Liver (tissue), 3 donors: Measurements from ENCODE around the gene CDKN2D.

Experiments
- CTCF ChIP-seq: fragments of 150-350 bp; IDR thresholded peaks from 2 replicates; pipeline ENCODE4 v1.5.1; 2017; ENCODE audit warnings: improper control_type of control experiment, low read depth, low read length; ENCODE audit not compliant: missing input control
- FOXA1 ChIP-seq: IDR thresholded peaks from 2 replicates; pipeline ENCODE4 v1.6.1; 2016; ENCODE audit warnings: antibody characterized with exemption
- GABPA ChIP-seq, 2 donors: IDR thresholded peaks in 1 of 2; conservative IDR thresholded peaks in 1 of 2; 2 replicates each; pipeline ENCODE4 v1.6.1; 2016; ENCODE audit warnings: antibody characterized with exemption in 2 of 2, mild to moderate bottlenecking in 1 of 2, moderate library complexity in 1 of 2
- HNF4A ChIP-seq, 2 donors: conservative IDR thresholded peaks; 2 replicates each; pipeline ENCODE4 v1.6.1; 2016; ENCODE audit warnings: antibody characterized with exemption in 2 of 2, mild to moderate bottlenecking in 2 of 2
- RAD21 ChIP-seq, 2 donors: IDR thresholded peaks; 2 replicates each; pipeline ENCODE4 v1.6.1; 2016; ENCODE audit warnings: antibody characterized with exemption in 2 of 2, mild to moderate bottlenecking in 2 of 2
- SP1 ChIP-seq: IDR thresholded peaks from 2 replicates; pipeline ENCODE4 v1.6.1; 2018; ENCODE audit warnings: antibody characterized with exemption, mild to moderate bottlenecking
- donor health status: healthy.
- donor health status: healthy.

- TF ChIP-seq CTCF (no peak), HNF4A (conservative IDR thresholded peaks at IDR 0.05) (no peak), GABPA (IDR thresholded peaks at IDR 0.05 in 1 of 2, conservative IDR thresholded peaks at IDR 0.05 in 1 of 2) (no peak), FOXA1 (no peak), RAD21 (IDR thresholded peaks at IDR 0.05) (no peak), SP1 (no peak)
Measured at GRCh38 chr19:10617409-10618121, 48.8 kb upstream of the CDKN2D start.
